Spleen (tissue), 11 donors: ENCODE results near the gene HOXC13. TPM values are rescaled to one million over a fixed set of nuclear protein-coding genes. Genes with fewer than 3 reads are reported as not detected.
A peak's percentile ranks its signal among the peaks of the same experiment; 100 is the strongest.

Experiments
- DNase-seq: peaks from one replicate; pipeline ENCODE4 v3.0.0-alpha.2; 2020
- H3K27ac ChIP-seq, 8 donors: fragments of 200-600 bp; sonication (generic) in 7 of 8; 1 replicate in 4 of 8; 2 replicates in 4 of 8; pipeline versions ENCODE4 v1.5.0 to v1.8.0; 2016 to 2021; ENCODE audit warnings: inconsistent platforms in 4 of 8, mild to moderate bottlenecking in 4 of 8, moderate library complexity in 1 of 8
- H3K27me3 ChIP-seq, 7 donors: fragments of 200-600 bp; sonication (generic) in 6 of 7; replicated peaks in 1 of 7; 1 replicate in 4 of 7; 2 replicates in 3 of 7; pipeline versions ENCODE4 v1.5.0 to v1.8.0; 2016 to 2021; ENCODE audit warnings: inconsistent platforms in 3 of 7, mild to moderate bottlenecking in 1 of 7
- H3K36me3 ChIP-seq, 6 donors: fragments of 200-600 bp; sonication (generic) in 5 of 6; 1 replicate in 4 of 6; 2 replicates in 2 of 6; pipeline versions ENCODE4 v1.5.0 to v1.8.0; 2016 to 2021; ENCODE audit warnings: inconsistent platforms in 2 of 6
- H3K4me1 ChIP-seq, 6 donors: fragments of 200-600 bp; sonication (generic) in 5 of 6; 1 replicate in 3 of 6; 2 replicates in 3 of 6; pipeline versions ENCODE4 v1.5.0 to v1.8.0; 2016 to 2021; ENCODE audit warnings: inconsistent platforms in 3 of 6
- H3K4me3 ChIP-seq, 8 donors: fragments of 200-600 bp; sonication (generic) in 7 of 8; 1 replicate in 4 of 8; 2 replicates in 4 of 8; pipeline versions ENCODE4 v1.5.0 to v1.8.0; 2016 to 2021; ENCODE audit warnings: inconsistent platforms in 4 of 8, mild to moderate bottlenecking in 4 of 8, moderate library complexity in 2 of 8
- H3K9me3 ChIP-seq, 8 donors: fragments of 200-600 bp; sonication (generic) in 7 of 8; 1 replicate in 4 of 8; 2 replicates in 4 of 8; pipeline versions ENCODE4 v1.5.0 to v1.8.0; 2016 to 2021; ENCODE audit warnings: inconsistent platforms in 4 of 8
- POLR2A ChIP-seq, 3 donors: fragments of 450-650 bp; IDR thresholded peaks; one replicate each; pipeline ENCODE4 v1.5.1; 2017; ENCODE audit warnings: antibody characterized with exemption in 3 of 3, mild to moderate bottlenecking in 1 of 3
- POLR2AphosphoS5 ChIP-seq, 3 donors: sonication (generic); formaldehyde crosslinking; IDR thresholded peaks; one replicate each; pipeline ENCODE4 v1.5.1; 2017; ENCODE audit warnings: antibody characterized with exemption in 3 of 3
- WGBS, 5 donors: extraction: QIAGEN DNeasy Blood & Tissue Kit in 3 of 5; methylation state at CpG; one replicate each; pipeline versions ENCODE4 v1.1.5 to v1.1.7; 2013 to 2018; 5-methylcytosine and 5-hydroxymethylcytosine counted together
- intact Hi-C: fragments of 100-400 bp; cut with DNase I; formaldehyde crosslinking; loops from one replicate; pipeline ENCODE4 v1.15.0; 2023; ENCODE audit warnings: low total_unique reads
- polyA plus RNA-seq, 3 donors: library from polyadenylated mRNA; stranded (reverse); fragments of 200-250 nt; gene quantifications; one replicate each; pipeline ENCODE4 v1.2.1, GENCODE V29; 2013
- total RNA-seq, 7 donors: library from RNA; depleted of rRNA in 3 of 7; stranded (reverse); fragments of >200 nt in 3 of 7; fragmentation: NEBNext Ultra II Directional in 4 of 7; extraction: Animal tissue kit (Norgen Biotek cat#: 25700) in 4 of 7; gene quantifications; one replicate each; pipeline versions ENCODE4 v1.1.0 to v1.2.1, GENCODE V29; 2016 to 2021
- TF ChIP-seq, protein P1 (sequence below), 11 experiments: fragments of 200-600 bp in 7 of 11; fragments of 450-650 bp in 4 of 11; sonication (generic) in 4 of 11; IDR thresholded peaks in 8 of 11; conservative IDR thresholded peaks in 3 of 11; 1 replicate in 7 of 11; 2 replicates in 4 of 11; pipeline versions ENCODE4 v1.4.0 to v1.8.0; 2016 to 2021; ENCODE audit warnings: antibody characterized with exemption in 11 of 11, inconsistent platforms in 4 of 11, mild to moderate bottlenecking in 1 of 11
- donor health status: healthy with polysubstance abuse.
- donor health status: DM: no; HTN: no; CAD: no; lungs with moderate emphysema.
- donor health status: DM: no; HTN: no; CAD: no.
- donor health status: Bipolar disorder and iron deficiency.
- donor health status: healthy.
- donor health status: DM: no; HTN: no; CAD: no.
- donor health status: DM: yes; HTN: yes; CAD: no.

Gene HOXC13
- total and polyA plus RNA-seq, 10 donors: not detected

DNA sequence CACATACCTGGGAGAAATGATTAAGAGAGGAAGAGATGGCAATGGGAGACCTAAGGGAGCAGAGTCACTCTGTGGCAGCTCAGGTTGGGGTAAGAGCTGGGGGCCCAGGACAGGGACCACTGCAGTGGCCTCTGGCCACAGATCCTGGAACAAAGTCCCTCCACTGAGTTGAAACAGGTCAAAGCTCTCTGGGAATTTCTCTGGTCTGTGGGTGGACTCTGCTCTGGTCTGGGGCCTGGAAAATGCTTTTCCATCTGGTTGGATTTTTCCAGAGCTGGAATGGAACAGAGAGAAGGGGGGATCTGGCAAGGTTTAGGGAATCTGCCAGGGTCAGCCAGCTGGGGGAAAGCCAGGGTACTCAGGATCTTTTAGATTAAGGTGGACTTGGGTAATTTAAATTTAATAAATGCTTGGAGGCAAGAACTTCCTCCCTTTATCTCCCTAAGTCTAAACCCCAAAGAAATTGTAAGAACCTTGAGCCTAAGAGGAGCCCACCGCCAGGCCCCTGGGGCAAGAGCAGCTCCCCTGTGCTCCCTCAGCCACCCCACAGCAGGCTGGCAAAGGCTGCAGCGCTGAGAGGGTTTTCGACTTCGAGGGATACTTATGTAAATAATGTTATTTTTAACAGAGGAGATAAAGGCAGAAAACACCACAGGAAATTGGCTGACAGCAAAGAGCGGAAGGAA lies 50.1 kb downstream of the HOXC13 start:
- 2 to 8% (median 7%) methylated on average over 5 of the region's 5 CpGs for WGBS, 5 donors
- no peak for DNase-seq
- Histone ChIP-seq H3K27me3 (peaks cover 25 to 100% (median 100%) of the 10 kb centered on the region in 7 donors), H3K4me1 (peaks cover 13 to 43% (median 31%) of the 10 kb centered on the region in 6 donors), H3K4me3 (peak overlapping the region in 1 of 8 donors; percentile 22), H3K36me3 (no peaks in the 10 kb centered on the region), H3K9me3 (peaks cover 0 to 12% (median 0%) of the 10 kb centered on the region in 8 donors), H3K27ac (no peak overlapping the region)
- TF ChIP-seq POLR2A (IDR thresholded peaks at IDR 0.05) (no peak), POLR2AphosphoS5 (IDR thresholded peaks at IDR 0.05) (no peak)
- TF ChIP-seq, protein P1, sequence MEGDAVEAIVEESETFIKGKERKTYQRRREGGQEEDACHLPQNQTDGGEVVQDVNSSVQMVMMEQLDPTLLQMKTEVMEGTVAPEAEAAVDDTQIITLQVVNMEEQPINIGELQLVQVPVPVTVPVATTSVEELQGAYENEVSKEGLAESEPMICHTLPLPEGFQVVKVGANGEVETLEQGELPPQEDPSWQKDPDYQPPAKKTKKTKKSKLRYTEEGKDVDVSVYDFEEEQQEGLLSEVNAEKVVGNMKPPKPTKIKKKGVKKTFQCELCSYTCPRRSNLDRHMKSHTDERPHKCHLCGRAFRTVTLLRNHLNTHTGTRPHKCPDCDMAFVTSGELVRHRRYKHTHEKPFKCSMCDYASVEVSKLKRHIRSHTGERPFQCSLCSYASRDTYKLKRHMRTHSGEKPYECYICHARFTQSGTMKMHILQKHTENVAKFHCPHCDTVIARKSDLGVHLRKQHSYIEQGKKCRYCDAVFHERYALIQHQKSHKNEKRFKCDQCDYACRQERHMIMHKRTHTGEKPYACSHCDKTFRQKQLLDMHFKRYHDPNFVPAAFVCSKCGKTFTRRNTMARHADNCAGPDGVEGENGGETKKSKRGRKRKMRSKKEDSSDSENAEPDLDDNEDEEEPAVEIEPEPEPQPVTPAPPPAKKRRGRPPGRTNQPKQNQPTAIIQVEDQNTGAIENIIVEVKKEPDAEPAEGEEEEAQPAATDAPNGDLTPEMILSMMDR (IDR thresholded peaks at IDR 0.05 in 8 of 11, conservative IDR thresholded peaks at IDR 0.05 in 3 of 11): no peak
- intact Hi-C loops: no loop called here

DNA sequence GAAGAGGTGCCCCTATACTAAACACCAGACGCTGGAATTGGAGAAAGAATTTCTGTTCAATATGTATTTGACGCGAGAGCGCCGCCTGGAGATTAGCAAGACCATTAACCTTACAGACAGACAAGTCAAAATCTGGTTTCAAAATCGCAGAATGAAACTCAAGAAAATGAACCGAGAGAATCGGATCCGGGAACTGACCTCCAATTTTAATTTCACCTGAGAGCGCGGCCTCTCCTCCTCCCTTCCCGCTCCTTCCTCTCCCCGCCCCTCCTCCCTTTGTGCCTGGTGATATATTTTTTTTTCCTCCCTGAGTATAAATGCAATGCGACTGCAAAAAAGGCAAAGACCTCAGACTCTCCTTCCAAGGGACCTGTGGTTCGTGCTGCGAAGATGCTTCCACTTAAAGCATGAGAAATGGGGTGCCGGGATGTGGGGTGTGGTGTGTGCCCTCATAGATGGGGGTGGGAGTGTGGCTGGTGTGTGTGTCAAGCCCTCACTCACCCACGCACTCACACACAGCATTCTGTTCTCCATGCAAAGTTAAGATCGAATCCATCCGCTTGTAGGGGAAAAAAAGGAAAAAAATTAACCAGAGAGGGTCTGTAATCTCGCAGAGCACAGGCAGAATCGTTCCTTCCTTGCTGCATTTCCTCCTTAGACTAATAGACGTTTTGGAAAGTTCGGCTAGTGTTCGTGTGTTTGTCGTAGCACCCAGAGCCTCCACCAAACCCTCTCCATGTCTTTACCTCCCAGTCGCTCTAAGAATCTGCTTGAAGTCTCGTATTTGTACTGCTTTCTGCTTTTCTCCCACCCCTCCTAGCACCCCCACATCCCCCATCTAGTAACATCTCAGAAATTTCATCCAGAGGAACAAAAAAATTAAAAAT lies 50.8 kb downstream of the HOXC13 start:
- H3K27me3 ChIP-seq: peaks cover 30 to 100% (median 100%) of the 10 kb centered on the region in 7 donors
- intact Hi-C loops: no loop called here
- DNase-seq: no peak
- TF ChIP-seq POLR2AphosphoS5 (IDR thresholded peaks at IDR 0.05): no peak
- no peak for TF ChIP-seq POLR2A (IDR thresholded peaks at IDR 0.05)
- peak overlapping the region in 1 of 8 donors; percentile 22 for H3K4me3 ChIP-seq
- WGBS, 5 donors: 3 to 6% (median 5%) methylated on average over 28 of the region's 28 CpGs
- no peak overlapping the region for H3K27ac ChIP-seq
- peaks cover 0 to 9% (median 0%) of the 10 kb centered on the region in 8 donors for H3K9me3 ChIP-seq
- H3K36me3 ChIP-seq: no peaks in the 10 kb centered on the region
- peaks cover 14 to 43% (median 34%) of the 10 kb centered on the region in 6 donors for H3K4me1 ChIP-seq

DNA sequence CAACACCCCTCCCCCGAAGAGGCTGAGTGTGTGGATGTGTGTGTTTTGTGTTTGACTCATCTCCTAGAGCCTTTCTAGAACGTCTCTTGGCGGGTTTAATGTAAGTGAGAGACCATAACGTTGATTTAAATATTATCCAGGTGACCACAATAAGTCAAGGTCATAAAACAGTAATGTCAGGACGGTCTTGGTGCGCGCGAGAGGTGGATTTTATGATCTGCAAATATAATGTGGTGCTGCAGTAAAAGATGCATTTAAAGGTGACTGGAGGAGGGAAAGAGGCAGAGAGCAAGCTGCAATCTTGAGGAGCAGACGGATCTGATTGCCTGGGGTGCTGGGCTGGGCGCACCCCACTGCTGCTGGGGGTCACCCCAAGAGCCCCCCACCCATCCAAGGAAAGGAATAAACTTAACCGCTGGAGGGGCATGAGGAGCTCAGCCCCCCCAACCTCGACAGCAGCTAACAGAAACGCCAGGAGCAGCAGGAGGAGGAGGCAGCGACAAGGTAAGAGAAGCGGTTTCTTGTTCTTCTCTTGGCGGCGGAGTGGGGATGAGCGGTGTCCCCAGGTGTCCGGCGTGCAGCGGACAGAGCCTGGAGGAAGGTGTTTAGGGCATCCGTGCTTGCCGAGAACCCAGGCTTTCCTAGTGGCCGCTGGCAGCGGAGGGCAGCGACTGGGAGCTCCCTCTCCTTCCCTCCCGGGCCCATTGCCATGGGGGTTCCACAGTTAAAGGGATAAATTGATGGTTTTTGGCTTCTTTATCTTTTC lies 51.9 kb downstream of the HOXC13 start:
- no peak overlapping the region for H3K27ac ChIP-seq
- DNase-seq: no peak
- intact Hi-C loops: no loop called here
- H3K4me1 ChIP-seq: peaks cover 18 to 43% (median 37%) of the 10 kb centered on the region in 6 donors
- H3K9me3 ChIP-seq: peaks cover 0 to 1% (median 0%) of the 10 kb centered on the region in 8 donors
- TF ChIP-seq, protein P1 (IDR thresholded peaks at IDR 0.05 in 8 of 11, conservative IDR thresholded peaks at IDR 0.05 in 3 of 11): no peak
- TF ChIP-seq POLR2A (IDR thresholded peaks at IDR 0.05): no peak
- no peak for TF ChIP-seq POLR2AphosphoS5 (IDR thresholded peaks at IDR 0.05)
- WGBS, 5 donors: 6 to 17% (median 9%) methylated on average over 27 of the region's 27 CpGs
- H3K4me3 ChIP-seq: no peak overlapping the region
- no peaks in the 10 kb centered on the region for H3K36me3 ChIP-seq
- peaks cover 33 to 100% (median 100%) of the 10 kb centered on the region in 7 donors for H3K27me3 ChIP-seq

DNA sequence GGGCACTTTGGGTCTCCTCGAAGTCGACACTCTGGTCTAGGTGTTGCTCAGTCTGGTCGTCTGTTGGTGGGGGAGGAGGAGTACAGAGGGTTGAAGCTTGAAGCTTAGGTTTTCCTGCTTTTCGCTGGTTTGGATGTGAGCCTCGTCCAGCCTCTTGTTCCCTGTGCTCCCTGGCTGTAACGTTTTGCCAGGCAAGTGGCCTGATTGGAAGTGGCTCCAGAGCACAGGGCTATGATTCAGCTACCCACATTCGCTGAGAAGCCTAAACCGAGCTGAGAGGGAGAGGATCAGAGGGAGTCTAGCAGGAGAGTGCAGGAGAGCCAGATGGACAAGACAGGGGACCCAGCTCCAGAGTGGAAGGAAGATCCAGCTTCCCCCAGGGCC lies 52.4 kb downstream of the HOXC13 start:
- Histone ChIP-seq H3K4me3 (no peak overlapping the region), H3K27ac (no peak overlapping the region), H3K9me3 (no peaks in the 10 kb centered on the region), H3K36me3 (no peaks in the 10 kb centered on the region), H3K4me1 (peaks cover 15 to 43% (median 36%) of the 10 kb centered on the region in 6 donors), H3K27me3 (peaks cover 30 to 100% (median 100%) of the 10 kb centered on the region in 7 donors)
- 1 to 6% (median 4%) methylated on average over 8 of the region's 8 CpGs for WGBS, 5 donors
- no peak for TF ChIP-seq POLR2A (IDR thresholded peaks at IDR 0.05)
- TF ChIP-seq, protein P1 (IDR thresholded peaks at IDR 0.05 in 8 of 11, conservative IDR thresholded peaks at IDR 0.05 in 3 of 11): no peak
- no peak for DNase-seq
- intact Hi-C loops: no loop called here
